ENCODE data around the gene LAG3.

Gene LAG3

DNA sequence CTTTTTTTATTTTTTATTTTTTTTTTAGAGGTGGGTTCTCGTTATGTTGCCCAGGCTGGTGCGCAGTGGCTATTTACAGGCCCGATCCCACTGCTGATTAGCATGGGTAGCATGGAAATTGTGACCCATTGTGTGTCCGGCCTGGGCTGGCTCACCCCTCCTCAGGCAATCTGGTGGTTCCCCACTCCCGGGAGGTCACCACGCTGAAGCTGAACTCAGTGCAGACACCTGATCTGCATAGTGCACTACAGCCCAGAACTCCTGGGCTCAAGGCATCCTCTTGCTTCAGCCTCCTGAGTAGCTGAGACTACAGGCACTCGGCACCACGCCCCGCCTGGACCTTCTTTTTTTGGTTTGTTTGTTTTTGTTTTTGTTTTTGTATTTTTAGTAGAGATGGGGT, 11.5 kb downstream of the LAG3 start:
- in situ Hi-C loops (cut with MboI; ENCODE audit: low pct_unique_long_range_greater_than_20kb, low sequenced_read_pairs) = no loop called here
- no peak for DNase-seq

DNA sequence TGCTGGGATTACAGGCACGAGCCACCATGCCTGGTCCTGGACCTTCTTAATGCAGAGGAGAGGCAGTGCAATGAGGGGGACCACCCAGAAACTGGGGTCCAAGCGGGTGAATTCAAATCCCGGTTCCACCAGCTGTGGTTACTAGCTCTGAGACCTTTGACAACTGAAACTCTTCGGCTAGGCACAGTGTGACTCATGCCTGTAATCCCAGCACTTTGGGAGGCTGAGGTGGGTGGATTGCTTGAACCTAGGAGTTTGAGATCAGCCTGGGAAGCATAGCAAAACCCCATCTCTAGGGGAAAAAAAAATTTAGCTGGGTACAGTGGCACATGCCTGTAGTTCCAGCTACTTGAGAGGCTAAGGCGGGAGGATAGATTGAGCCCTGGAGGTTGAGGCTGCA, 12.0 kb downstream of the LAG3 start:
- in situ Hi-C loops (cut with MboI; ENCODE audit: low pct_unique_long_range_greater_than_20kb, low sequenced_read_pairs) = no loop called here
- no peak for DNase-seq

DNA sequence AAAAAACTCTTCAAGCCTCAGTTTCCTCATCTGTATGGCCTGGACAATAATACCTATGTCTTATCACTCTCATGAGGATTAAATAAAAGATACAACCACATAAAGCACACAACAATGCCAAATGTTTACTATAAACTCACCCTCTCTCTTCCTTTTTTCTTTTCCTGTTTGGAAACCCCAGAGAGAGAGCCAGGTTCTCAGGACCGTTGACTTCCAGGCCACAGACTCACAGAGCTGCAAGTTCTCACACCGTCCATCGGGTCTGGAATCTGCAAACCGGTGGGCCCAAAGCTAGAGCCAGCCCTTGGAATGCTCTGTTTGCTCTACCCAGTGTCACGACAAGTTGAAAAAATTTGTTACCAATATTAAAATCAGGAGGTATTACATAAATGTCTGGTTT, 12.4 kb downstream of the LAG3 start:
- DNase-seq = no peak
- in situ Hi-C loops (cut with MboI; ENCODE audit: low pct_unique_long_range_greater_than_20kb, low sequenced_read_pairs) = no loop called here

DNA sequence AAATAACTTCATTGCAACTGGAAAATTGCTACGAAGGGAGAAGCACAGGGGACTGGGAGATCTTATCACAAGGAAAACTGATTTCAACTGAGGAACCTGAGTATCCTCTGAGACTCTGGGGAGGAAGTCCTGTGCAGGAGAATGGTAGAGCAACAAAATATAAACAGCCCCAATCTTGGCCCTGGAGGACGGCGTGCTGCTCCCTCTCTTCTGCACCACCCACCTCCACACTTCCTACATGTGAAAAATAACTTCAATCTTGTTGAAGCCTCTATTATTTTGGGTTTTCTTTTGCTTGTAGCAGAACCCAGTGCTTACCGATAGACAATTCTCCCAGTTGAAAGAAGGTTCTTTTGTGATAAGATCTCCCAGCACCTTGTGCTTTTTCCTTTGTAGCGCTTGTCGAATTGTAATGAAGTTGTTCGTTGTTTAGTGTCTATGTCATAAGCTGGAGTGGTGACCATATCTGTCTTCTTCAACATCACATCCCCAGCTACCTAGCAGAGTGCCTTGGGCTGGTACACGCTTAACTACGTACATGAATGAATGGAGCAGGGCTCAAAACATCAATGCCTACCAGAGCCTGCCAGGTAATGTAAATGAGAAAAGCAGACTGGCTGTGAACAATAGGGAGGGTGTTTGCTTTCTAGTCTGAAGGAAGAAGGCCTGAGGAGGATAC, 14.2 kb downstream of the LAG3 start:
- peak; percentile 37 for DNase-seq
- in situ Hi-C loops (cut with MboI; ENCODE audit: low pct_unique_long_range_greater_than_20kb, low sequenced_read_pairs) = no loop called here

DNA sequence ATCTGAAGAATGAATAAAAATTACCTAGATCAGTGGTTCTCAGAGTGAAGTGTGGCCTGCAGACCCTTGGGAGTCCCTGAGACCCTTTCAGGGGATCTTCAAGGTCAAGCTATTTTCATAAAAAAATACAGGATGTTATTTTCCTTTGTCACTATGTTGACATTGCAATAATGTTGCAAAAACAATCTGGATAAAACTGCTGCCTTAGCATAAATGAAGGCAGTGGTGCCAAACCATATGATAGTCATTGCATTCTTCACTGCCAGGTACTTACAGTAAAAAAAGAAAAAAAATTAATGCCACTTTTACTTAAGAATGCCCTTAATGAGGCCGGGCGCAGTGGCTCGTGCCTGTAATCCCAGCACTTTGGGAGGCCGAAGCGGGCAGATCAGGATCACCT, 15.0 kb downstream of the LAG3 start:
- DNase-seq = no peak
- in situ Hi-C loops (cut with MboI; ENCODE audit: low pct_unique_long_range_greater_than_20kb, low sequenced_read_pairs) = no loop called here

DNA sequence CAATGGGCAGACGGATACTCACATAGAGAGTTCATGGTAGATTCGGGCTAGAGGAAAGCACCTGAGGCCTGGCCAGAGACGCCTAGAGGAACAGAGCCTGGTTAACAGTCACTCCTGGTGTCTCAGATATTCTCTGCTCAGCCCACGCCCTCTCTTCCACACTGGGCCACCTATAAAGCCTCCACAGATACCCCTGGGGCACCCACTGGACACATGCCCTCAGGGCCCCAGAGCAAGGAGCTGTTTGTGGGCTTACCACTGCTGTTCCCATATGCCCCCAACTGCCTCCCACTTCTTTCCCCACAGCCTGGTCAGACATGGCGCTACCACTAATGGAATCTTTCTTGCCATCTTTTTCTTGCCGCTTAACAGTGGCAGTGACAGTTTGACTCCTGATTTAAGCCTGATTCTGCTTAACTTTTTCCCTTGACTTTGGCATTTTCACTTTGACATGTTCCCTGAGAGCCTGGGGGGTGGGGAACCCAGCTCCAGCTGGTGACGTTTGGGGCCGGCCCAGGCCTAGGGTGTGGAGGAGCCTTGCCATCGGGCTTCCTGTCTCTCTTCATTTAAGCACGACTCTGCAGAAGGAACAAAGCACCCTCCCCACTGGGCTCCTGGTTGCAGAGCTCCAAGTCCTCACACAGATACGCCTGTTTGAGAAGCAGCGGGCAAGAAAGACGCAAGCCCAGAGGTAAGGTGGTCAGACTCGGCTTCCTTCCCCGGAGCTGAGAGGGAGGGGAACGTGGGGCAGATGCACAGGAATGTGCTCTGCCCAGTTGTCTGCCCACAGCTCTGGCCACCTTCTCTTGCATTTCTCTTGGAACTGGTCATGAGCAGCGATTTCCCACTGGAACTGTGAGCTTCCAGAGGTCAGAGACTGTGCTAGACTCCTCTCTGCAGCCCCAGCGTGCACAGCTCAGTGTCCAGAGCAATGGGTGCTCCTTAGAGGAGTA, 16.9 kb downstream of the LAG3 start, which contains the start of gene CD4:
Gene CD4 (plus strand): TSS at position 557 of the 953 bp plus-strand sequence. CDS start 10,611 bp downstream, outside the sequence.
- in situ Hi-C loops (cut with MboI; ENCODE audit: low pct_unique_long_range_greater_than_20kb, low sequenced_read_pairs) = no loop called here
- DNase-seq = peak; percentile 88

DNA sequence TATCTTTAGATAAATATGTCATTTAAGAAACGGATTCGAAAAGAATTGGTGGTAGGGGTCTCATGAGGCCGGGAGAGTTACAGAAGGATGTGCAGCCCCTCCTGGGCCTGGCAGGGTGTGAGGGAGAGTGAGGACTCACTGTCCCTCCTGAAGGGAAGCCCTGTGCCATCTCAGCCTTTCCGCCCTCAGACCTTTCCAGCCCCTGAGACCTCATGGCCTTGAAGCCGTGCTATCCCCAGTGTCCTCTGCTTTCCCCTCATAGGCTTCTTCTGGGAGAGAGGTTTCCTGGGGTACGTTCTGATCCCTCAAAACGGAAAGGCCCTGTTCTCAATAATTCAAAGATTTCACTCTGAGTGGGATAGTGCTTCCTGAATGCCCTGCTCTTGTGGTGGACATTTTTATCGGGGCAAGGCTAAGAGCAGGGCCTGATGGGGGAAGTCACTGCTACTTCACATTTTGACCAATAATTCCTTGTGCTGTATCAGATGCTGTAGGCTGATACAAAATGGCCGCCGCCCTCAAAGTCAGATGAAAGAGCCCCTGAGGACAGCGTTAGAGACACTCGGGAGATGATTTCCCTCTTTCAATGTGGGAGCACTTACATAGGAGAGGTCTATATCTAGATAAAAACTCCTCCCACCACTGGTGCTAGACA, 18.3 kb downstream of the LAG3 start:
- DNase-seq = peak; percentile 56
- in situ Hi-C loops (cut with MboI; ENCODE audit: low pct_unique_long_range_greater_than_20kb, low sequenced_read_pairs) = no loop called here

DNA sequence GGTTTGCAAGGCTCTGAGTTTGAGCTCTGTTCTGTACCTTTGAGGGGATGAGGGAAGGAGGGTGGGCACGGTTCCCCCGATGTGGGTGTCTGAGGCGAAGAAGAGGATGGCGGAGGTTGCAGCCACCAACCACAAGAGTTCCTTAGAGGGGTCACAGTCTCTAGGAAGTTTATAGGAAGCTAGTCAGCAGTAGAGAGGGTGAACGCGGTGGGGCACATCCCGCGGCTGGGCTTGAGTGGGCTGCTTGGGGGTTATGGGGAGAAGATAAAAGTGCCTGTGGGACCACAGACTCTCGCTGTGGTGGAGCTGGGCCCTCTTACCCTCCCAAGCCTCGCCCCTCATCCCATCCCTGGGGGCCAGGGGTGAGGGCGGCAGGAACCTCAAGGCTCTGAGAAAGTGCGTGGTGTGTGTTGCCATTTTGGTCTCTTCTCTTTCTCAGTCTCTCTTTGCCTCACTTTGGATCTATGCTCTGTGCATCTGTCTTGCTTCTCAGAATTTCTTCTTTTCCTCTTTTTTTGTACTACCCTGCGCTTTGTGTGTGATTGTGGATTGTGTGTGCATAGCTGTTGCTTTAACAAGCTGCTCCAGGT, 19.7 kb downstream of the LAG3 start:
- in situ Hi-C loops (cut with MboI; ENCODE audit: low pct_unique_long_range_greater_than_20kb, low sequenced_read_pairs) = no loop called here
- DNase-seq = peak; percentile 43

DNA sequence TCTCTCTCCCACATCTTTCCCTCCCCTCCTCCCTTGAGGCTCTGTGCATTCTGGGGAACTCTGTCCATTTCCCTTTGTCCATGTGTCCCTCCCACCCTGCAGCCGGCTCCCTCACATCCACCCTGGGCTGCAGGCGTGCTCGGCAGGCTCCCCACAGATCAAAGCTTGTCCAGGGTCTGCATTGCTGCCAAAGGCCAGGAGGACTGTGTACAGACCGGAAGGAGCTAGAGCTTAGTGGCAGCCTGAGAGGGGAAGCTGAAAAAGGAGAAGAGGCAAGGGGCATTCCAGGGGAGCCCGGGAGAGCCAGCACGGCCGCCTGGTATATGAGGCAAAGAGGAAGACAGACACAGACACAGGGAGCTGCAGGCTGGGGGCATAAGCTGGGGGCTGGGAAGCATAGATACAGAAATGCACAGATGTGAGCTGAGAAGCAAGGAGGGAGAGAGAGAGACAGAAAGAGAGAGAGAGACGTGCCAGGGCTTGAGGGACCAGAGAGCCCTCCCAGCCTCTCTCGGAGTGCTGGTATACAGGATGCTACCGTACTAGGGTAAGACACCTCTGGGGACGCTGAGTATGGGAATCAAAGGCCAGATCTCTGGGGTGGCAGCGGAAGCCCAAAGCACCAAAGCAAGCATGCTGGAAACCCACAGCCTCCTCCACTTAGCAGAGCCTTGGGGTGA, 20.3 kb downstream of the LAG3 start:
- DNase-seq = peak; percentile 94
- in situ Hi-C loops (cut with MboI; ENCODE audit: low pct_unique_long_range_greater_than_20kb, low sequenced_read_pairs) = no loop called here

DNA sequence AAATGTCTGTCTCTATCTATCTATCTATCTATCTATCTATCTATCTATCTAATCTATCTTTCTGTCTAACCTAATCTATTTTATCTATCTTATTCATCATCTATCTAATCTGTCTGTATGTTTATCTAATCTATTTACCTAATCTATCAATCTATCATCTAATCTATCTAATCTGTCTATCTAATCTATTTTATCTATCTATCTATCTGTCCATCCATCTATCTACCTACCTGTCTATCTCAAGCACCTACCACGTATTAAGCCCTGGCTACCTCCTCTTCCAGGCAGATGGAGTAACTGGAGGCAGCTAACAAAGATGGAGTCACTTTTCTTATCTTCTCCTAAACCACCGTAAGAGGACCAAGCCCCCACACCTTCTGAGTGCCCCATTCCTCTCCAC, 22.8 kb downstream of the LAG3 start:
- in situ Hi-C loops (cut with MboI; ENCODE audit: low pct_unique_long_range_greater_than_20kb, low sequenced_read_pairs) = no loop called here
- DNase-seq = no peak

DNA sequence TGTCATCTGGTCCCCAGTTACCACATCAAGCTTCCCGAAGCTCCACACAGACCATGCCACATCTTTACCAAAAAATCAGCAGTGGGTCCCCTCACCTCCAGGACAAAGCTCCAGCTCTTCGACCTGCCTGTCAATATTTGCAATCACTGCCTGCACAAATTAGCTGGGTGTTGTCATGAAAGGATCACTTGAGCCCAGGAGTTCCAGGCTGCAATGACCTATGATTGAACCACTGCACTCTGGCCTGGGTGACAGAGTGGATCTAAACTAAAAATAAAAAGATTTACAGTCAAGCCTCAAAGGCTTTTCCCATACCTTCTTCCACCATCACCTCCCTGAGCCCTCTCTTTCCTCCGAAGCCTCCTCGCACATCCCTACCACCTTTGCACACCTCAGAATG, 24.3 kb downstream of the LAG3 start:
- in situ Hi-C loops (cut with MboI; ENCODE audit: low pct_unique_long_range_greater_than_20kb, low sequenced_read_pairs) = no loop called here
- no peak for DNase-seq

DNA sequence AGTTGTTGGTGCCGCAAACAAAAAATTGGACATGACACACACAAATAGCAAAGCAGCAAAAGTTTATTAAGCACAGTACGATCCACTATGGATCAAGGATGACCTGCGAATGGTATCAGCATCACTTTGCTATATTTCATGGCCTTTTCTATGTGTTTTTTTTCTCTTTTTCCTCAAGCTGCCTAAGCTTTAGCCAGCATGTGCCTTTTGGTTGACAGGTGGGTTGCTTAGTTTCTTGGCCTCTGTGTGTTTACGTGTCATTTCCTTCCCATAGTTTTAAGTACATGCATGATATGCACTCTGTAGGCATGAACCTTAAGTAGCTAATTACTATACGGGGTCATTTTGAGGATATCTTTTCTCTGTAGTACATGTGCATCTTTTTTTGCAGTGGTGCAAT, 26.8 kb downstream of the LAG3 start:
- in situ Hi-C loops (cut with MboI; ENCODE audit: low pct_unique_long_range_greater_than_20kb, low sequenced_read_pairs) = no loop called here
- no peak for DNase-seq

DNA sequence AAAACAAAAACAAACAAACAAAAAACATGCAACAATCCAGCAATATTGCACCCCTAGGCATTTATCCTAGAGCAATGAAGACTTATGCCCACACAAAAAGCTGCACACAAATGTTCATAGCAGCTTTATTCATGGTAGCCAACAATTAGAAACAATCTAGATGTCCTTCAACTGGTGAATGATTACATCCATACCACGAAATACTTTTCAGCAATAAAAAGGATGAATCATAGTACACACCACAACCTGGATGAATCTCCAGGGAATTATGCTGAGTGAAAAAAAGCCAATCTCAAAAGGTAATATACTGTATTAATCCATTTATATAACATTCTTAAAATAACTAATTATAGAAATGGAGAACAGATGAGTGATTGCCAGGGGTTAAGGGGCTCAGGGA, 34.9 kb downstream of the LAG3 start:
- DNase-seq = no peak
- in situ Hi-C loops (cut with MboI; ENCODE audit: low pct_unique_long_range_greater_than_20kb, low sequenced_read_pairs) = no loop called here

DNA sequence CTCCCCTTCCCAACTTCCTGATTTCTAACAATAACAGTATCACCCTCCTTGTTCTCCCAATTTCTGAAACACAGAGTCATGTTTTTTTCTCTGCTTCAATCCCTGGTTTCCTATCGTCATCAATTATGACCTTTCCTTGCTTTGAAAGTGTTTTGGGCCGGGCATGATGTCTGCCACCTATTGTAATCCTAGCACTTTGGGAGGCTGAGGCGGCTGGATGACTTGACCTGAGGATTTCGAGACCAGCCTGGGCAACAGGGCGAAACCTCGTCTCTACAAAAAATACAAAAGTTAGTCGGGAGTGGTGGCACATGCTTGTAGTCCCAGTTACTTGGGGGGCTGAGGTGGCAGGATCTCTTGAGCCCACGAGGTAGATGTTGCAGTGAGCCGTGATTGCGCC, 36.7 kb downstream of the LAG3 start:
- in situ Hi-C loops (cut with MboI; ENCODE audit: low pct_unique_long_range_greater_than_20kb, low sequenced_read_pairs) = no loop called here
- DNase-seq = no peak

DNA sequence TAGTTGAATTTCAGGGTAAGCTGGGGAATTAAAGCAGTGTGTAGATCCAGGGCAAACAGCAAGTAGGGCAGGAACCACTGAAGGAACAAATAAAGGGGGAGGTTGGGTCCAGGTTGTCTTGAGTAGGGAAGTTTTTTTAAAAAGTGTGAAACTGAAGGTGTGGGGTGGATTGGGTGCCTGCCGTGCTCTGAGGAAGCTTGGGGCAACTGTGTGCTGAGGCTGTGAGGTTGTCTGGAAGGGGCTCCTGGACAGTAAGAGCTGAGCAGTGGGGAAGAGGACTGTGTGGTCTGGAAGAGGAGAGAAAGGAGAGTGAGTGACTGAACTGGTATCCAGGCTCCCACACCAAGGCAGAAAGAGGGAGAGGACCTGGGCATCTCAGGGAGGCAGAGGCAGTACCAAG, 38.4 kb downstream of the LAG3 start:
- in situ Hi-C loops (cut with MboI; ENCODE audit: low pct_unique_long_range_greater_than_20kb, low sequenced_read_pairs) = no loop called here
- DNase-seq = no peak

DNA sequence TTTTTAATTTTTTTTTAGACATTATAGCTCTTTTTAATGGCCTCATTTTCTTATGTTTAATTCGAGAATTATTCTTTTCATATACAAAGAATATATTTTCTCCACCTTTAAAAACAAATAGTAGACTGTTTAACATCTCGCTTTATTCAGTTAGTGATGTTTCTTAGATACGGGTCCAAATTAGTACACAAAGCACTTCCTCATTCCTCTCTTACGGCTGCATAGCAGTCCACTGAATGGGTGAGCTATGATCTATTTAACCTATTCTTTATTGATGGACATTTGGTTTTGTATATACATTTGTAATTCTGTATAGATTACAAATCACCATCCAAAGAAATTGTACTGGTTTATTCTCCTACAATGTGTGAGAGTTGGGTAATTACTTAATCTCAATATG, 41.0 kb downstream of the LAG3 start:
- DNase-seq = no peak
- in situ Hi-C loops (cut with MboI; ENCODE audit: low pct_unique_long_range_greater_than_20kb, low sequenced_read_pairs) = no loop called here

DNA sequence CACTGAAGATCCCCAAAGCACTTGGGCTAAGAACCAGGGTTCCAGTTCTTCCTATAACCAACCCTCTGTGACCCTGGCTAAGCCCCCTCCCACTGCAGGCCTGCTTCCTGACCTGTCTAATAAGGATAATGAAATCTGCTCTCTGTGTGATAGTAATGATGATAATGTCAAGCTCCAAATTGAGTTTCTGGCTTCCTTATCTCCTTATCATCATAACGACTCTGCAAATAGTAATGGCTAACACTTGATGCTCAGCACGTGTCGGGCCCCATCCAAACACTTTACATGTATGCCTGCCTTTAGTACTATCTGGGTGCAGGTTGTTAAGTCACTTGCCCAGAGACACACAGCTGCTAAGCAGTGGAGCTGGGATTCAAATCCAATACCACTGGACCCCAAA, 44.3 kb downstream of the LAG3 start:
- in situ Hi-C loops (cut with MboI; ENCODE audit: low pct_unique_long_range_greater_than_20kb, low sequenced_read_pairs) = no loop called here
- DNase-seq = no peak

DNA sequence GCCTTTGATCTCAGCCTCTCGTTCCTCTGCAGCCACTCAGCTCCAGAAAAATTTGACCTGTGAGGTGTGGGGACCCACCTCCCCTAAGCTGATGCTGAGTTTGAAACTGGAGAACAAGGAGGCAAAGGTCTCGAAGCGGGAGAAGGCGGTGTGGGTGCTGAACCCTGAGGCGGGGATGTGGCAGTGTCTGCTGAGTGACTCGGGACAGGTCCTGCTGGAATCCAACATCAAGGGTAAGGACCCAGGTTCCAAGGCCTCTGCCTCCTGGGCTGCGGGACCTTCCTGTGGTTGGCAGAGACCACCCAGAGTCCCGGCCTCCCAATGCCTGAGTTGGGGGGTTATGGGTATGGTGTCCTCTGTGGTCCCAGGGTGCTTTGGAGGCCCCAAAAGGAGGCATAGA, 44.8 kb downstream of the LAG3 start:
- in situ Hi-C loops (cut with MboI; ENCODE audit: low pct_unique_long_range_greater_than_20kb, low sequenced_read_pairs) = no loop called here
- DNase-seq = no peak

DNA sequence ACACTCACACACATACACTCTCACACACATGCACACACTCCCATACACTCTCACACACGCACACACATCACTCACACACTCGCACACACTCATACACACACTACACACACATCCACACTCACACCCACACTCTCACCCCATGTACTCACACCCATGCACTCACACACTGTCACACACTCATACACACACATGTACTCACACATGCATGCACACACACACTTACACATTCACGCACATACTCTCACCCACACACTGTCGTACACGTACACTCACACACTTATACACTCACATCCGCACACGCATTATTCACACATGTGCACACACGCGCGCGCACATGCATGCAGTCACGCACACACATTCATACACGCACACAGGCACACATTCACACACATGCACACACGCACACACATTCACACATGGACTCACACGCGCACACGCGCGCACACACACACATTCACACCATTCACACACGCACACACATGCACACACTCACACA, 45.4 kb downstream of the LAG3 start:
- in situ Hi-C loops (cut with MboI; ENCODE audit: low pct_unique_long_range_greater_than_20kb, low sequenced_read_pairs) = no loop called here
- no peak for DNase-seq
